Progenitor cell of endocrine pancreas (in vitro differentiated cells): ENCODE measurements around the gene AGPS. TPM values are rescaled to one million over a fixed set of nuclear protein-coding genes. Genes with fewer than 3 reads are reported as not detected.

Source experiments
- DNase-seq: peaks from one replicate; pipeline ENCODE4 v3.0.0; 2021; ENCODE audit warnings: low spot score; ENCODE audit not compliant: unreplicated experiment
- H3K27ac Mint-ChIP-seq: 2 replicates; pipeline ENCODE4 v1.8.0; 2021; ENCODE audit warnings: mild to moderate bottlenecking, moderate library complexity, mixed read lengths
- H3K27me3 Mint-ChIP-seq: 2 replicates; pipeline ENCODE4 v1.8.0; 2021; ENCODE audit warnings: mixed read lengths
- H3K36me3 Mint-ChIP-seq: 2 replicates; pipeline ENCODE4 v1.8.0; 2022; ENCODE audit warnings: mixed read lengths; ENCODE audit not compliant: insufficient read depth
- H3K4me1 Mint-ChIP-seq: 2 replicates; pipeline ENCODE4 v1.8.0; 2021; ENCODE audit warnings: low read depth, mixed read lengths
- H3K4me3 Mint-ChIP-seq: 2 replicates; pipeline ENCODE4 v1.8.0; 2021; ENCODE audit warnings: low read depth, mild to moderate bottlenecking, moderate library complexity, mixed read lengths
- H3K9me3 Mint-ChIP-seq: 2 replicates; pipeline ENCODE4 v1.8.0; 2021; ENCODE audit warnings: low read depth, mixed read lengths
- CTCF ChIP-seq: fragments of 200-600 bp; sonication (generic); IDR thresholded peaks from one replicate; pipeline ENCODE4 v1.5.0; 2021; ENCODE audit warnings: antibody characterized with exemption, mild to moderate bottlenecking; ENCODE audit not compliant: unreplicated experiment
- total RNA-seq: library from RNA; stranded (reverse); gene quantifications from 2 replicates; pipeline ENCODE4 v1.2.1, GENCODE V29; 2021

The AGPS gene
- total RNA-seq, 1 donor from 2014 or later: 69.2 TPM

- H3K36me3 Mint-ChIP-seq: peaks cover 50% of the 10 kb centered on the region
- no peaks in the 10 kb centered on the region for H3K27me3 Mint-ChIP-seq
- DNase-seq: no peak
- H3K4me1 Mint-ChIP-seq: no peaks in the 10 kb centered on the region
- H3K9me3 Mint-ChIP-seq: peaks cover 40% of the 10 kb centered on the region
- H3K4me3 Mint-ChIP-seq: no peak overlapping the region
- H3K27ac Mint-ChIP-seq: no peak overlapping the region
- no peak for TF ChIP-seq CTCF
Measured at GRCh38 chr2:177433402-177433801, 40.8 kb downstream of the AGPS start.

GRCh38 chr2:177434475-177434874, 41.9 kb downstream of the AGPS start:
- Mint-ChIP-seq H3K9me3 (peaks cover 32% of the 10 kb centered on the region), H3K4me1 (no peaks in the 10 kb centered on the region), H3K27me3 (no peaks in the 10 kb centered on the region), H3K36me3 (peaks cover 40% of the 10 kb centered on the region), H3K27ac (no peak overlapping the region), H3K4me3 (no peak overlapping the region)
- TF ChIP-seq CTCF: no peak
- DNase-seq: no peak

GRCh38 chr2:177445200-177445599, 52.6 kb downstream of the AGPS start:
- Mint-ChIP-seq H3K27me3 (no peaks in the 10 kb centered on the region), H3K4me1 (no peaks in the 10 kb centered on the region), H3K9me3 (no peaks in the 10 kb centered on the region), H3K4me3 (no peak overlapping the region), H3K36me3 (peaks cover 35% of the 10 kb centered on the region), H3K27ac (no peak overlapping the region)
- DNase-seq: no peak
- TF ChIP-seq CTCF: no peak

GRCh38 chr2:177448031-177448430, 55.5 kb downstream of the AGPS start:
- Mint-ChIP-seq H3K36me3 (peaks cover 41% of the 10 kb centered on the region), H3K27ac (no peak overlapping the region), H3K4me3 (no peak overlapping the region), H3K27me3 (no peaks in the 10 kb centered on the region), H3K4me1 (peaks cover 1% of the 10 kb centered on the region), H3K9me3 (no peaks in the 10 kb centered on the region)
- DNase-seq: no peak
- TF ChIP-seq CTCF: no peak

- DNase-seq: no peak
- no peaks in the 10 kb centered on the region for H3K27me3 Mint-ChIP-seq
- peaks cover 41% of the 10 kb centered on the region for H3K36me3 Mint-ChIP-seq
- H3K4me1 Mint-ChIP-seq: peaks cover 1% of the 10 kb centered on the region
- H3K4me3 Mint-ChIP-seq: no peak overlapping the region
- no peak overlapping the region for H3K27ac Mint-ChIP-seq
- no peaks in the 10 kb centered on the region for H3K9me3 Mint-ChIP-seq
- no peak for TF ChIP-seq CTCF
Measured at GRCh38 chr2:177449159-177449558, 56.6 kb downstream of the AGPS start.
